Smooth muscle cell of the coronary artery (primary cell): ENCODE measurements around the gene MUC20. TPM values are rescaled to one million over a fixed set of nuclear protein-coding genes. Genes with fewer than 3 reads are reported as not detected.

Experiments used
- total RNA-seq: library from RNA; depleted of rRNA; stranded (reverse); fragments of >200 nt; gene quantifications from 2 replicates; pipeline ENCODE4 v1.2.3, GENCODE V29; 2014; ENCODE audit warnings: low replicate concordance

MUC20 gene, protein sequence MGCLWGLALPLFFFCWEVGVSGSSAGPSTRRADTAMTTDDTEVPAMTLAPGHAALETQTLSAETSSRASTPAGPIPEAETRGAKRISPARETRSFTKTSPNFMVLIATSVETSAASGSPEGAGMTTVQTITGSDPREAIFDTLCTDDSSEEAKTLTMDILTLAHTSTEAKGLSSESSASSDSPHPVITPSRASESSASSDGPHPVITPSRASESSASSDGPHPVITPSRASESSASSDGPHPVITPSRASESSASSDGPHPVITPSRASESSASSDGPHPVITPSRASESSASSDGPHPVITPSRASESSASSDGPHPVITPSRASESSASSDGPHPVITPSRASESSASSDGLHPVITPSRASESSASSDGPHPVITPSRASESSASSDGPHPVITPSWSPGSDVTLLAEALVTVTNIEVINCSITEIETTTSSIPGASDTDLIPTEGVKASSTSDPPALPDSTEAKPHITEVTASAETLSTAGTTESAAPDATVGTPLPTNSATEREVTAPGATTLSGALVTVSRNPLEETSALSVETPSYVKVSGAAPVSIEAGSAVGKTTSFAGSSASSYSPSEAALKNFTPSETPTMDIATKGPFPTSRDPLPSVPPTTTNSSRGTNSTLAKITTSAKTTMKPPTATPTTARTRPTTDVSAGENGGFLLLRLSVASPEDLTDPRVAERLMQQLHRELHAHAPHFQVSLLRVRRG
- total RNA-seq, result 0.30 TPM in 1 of 2 replicates, not detected in the other

DNA sequence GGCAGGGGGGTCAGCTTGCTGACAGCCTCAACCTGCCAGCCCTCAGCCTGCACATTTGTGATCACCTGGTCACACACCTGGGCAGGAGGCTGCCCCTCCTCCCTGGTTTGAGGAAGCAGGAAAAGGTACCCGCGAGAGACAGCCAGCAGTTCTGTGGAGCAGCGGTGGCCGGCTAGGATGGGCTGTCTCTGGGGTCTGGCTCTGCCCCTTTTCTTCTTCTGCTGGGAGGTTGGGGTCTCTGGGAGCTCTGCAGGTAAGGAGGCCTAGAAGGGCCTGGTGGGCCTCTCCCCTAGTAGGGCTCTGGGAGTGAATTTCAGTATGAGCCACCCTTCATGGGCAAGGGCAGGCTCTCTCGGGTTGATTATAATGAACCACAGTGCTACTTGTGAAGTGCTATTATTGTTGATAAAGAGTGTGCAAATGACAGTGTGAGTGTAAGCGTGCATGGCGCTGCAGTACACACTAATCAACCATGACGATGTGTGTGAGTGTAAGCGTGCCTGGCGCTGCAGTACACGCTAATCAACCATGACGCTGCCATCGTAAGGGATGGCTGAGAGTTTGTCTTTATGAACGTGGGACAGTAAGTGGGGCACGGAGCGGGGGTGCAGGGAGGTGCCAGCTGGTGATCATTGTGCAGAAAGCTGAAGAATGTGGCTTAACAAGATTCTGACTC is at the start of gene MUC20:
MUC20 (plus strand) TSS at position 148 of the 676 bp plus-strand sequence; CDS start at position 178, 30 bp downstream.

Other genes starting within 250 kb of the MUC20 start
- gene PPP1R2, start 177.7 kb upstream of the MUC20 start, total RNA-seq, result 33.9 and 131 TPM in 2 replicates
- gene APOD, start 137.0 kb upstream of the MUC20 start, total RNA-seq, result 0.08 and 11.8 TPM in 2 replicates
- not detected in 2 replicates for gene MUC4, start 91.0 kb downstream of the MUC20 start, total RNA-seq
- gene TNK2, start 187.6 kb downstream of the MUC20 start, total RNA-seq, result 6.1 and 11.7 TPM in 2 replicates